MM.1S (cell line): ENCODE data around the gene NT5M.

Experiments used
- DNase-seq: peaks from one replicate; pipeline ENCODE4 v3.0.0-alpha.2; 2015
- H2AFZ ChIP-seq: fragments of 300-600 bp; sonication (generic); 2 replicates; pipeline ENCODE4 v1.6.0; 2016; ENCODE audit warnings: antibody characterized with exemption, low read length
- H3F3A ChIP-seq: fragments of 300-600 bp; sonication (generic); 2 replicates; pipeline ENCODE4 v1.6.1; 2016; ENCODE audit warnings: mild to moderate bottlenecking, antibody characterized with exemption, low read length, moderate library complexity, mixed read lengths; ENCODE audit not compliant: insufficient read depth
- H3K27ac ChIP-seq: fragments of 300-600 bp; sonication (generic); 2 replicates; pipeline ENCODE4 v1.5.1; 2016; ENCODE audit warnings: mild to moderate bottlenecking, low read length
- H3K27me3 ChIP-seq: fragments of 300-600 bp; sonication (generic); replicated peaks from 2 replicates; pipeline ENCODE4 v1.6.0; 2016; ENCODE audit warnings: low read length; ENCODE audit not compliant: insufficient read depth
- H3K36me3 ChIP-seq: fragments of 300-600 bp; sonication (generic); replicated peaks from 2 replicates; pipeline ENCODE4 v1.6.1; 2016; ENCODE audit warnings: mild to moderate bottlenecking, low read length, mixed read lengths; ENCODE audit not compliant: insufficient read depth
- H3K4me1 ChIP-seq: fragments of 300-600 bp; sonication (generic); 2 replicates; pipeline ENCODE4 v1.6.1; 2016; ENCODE audit warnings: low read length, mixed read lengths
- H3K4me2 ChIP-seq: fragments of 300-600 bp; sonication (generic); 2 replicates; pipeline ENCODE4 v1.6.0; 2016; ENCODE audit warnings: low read depth, low read length
- H3K4me3 ChIP-seq: fragments of 300-600 bp; sonication (generic); 2 replicates; pipeline ENCODE4 v1.5.1; 2016; ENCODE audit warnings: low read length, mixed read lengths
- H3K79me2 ChIP-seq: fragments of 300-600 bp; sonication (generic); 2 replicates; pipeline ENCODE4 v1.6.1; 2016; ENCODE audit warnings: mixed run types, low read length, mixed read lengths
- H3K9ac ChIP-seq: fragments of 300-600 bp; sonication (generic); 2 replicates; pipeline ENCODE4 v1.6.1; 2016; ENCODE audit warnings: low read length, mixed read lengths
- H3K9me2 ChIP-seq: fragments of 300-600 bp; sonication (generic); replicated peaks from 2 replicates; pipeline ENCODE4 v1.6.1; 2016; ENCODE audit warnings: mild to moderate bottlenecking, low read length, mixed read lengths; ENCODE audit not compliant: insufficient read depth
- H3K9me3 ChIP-seq: fragments of 300-600 bp; sonication (generic); replicated peaks from 2 replicates; pipeline ENCODE4 v1.6.1; 2016; ENCODE audit warnings: mild to moderate bottlenecking, low read length, mixed read lengths; ENCODE audit not compliant: insufficient read depth
- H4K20me1 ChIP-seq: fragments of 300-600 bp; sonication (generic); 2 replicates; pipeline ENCODE4 v1.6.1; 2016; ENCODE audit warnings: mild to moderate bottlenecking, low read length, moderate library complexity, mixed read lengths; ENCODE audit not compliant: insufficient read depth
- EZH2 ChIP-seq: fragments of 300-600 bp; sonication (generic); optimal IDR thresholded peaks from 2 replicates; pipeline ENCODE3; 2017; ENCODE audit warnings: low read depth, mild to moderate bottlenecking, antibody characterized with exemption, low read length, mixed read lengths
- EZH2phosphoT487 ChIP-seq: fragments of 300-600 bp; sonication (generic); IDR thresholded peaks from 2 replicates; pipeline ENCODE4 v1.6.1; 2018; ENCODE audit warnings: antibody characterized with exemption, low read length
- TF ChIP-seq, protein P1 (sequence below): fragments of 300-600 bp; sonication (generic); IDR thresholded peaks from 2 replicates; pipeline ENCODE4 v1.5.1; 2016; ENCODE audit warnings: antibody characterized with exemption, low read length, mixed read lengths

NT5M gene

DNA sequence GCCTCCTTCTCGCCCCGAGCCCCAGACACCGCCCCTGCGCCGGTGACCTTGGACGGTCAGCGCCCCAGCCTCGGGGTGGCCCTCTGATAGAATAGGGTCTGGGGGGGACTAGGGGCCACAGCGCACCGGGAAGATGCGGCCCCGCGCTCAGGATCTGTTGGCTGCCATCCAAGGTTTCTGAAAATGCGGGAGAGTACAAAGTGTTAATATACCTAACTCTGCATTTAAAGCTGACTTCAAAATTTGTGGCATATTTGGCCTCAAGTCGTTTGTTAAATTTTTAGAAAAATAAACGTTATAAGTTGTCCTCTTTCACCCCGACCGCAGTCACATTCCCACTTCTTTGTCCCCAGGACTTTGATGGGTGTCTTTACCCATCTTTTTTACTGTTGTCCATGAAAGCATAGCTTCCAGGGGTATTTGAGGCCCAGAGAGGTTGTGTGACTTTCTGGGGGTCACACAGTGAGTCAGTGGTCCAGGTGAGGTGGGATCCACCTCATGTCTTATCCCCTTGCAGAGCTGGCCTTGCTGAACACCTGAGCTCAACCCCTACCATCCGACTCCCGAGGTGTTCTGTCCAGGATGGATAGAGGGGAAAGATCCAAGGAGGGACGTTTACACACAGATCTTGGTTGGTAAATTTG lies 796 bp downstream of the NT5M start:
- no peaks in the 10 kb centered on the region for H3K9me2 ChIP-seq
- peaks cover 29% of the 10 kb centered on the region for H3K4me1 ChIP-seq
- TF ChIP-seq EZH2phosphoT487 (no peak), EZH2 (no peak)
- TF ChIP-seq, protein P1, sequence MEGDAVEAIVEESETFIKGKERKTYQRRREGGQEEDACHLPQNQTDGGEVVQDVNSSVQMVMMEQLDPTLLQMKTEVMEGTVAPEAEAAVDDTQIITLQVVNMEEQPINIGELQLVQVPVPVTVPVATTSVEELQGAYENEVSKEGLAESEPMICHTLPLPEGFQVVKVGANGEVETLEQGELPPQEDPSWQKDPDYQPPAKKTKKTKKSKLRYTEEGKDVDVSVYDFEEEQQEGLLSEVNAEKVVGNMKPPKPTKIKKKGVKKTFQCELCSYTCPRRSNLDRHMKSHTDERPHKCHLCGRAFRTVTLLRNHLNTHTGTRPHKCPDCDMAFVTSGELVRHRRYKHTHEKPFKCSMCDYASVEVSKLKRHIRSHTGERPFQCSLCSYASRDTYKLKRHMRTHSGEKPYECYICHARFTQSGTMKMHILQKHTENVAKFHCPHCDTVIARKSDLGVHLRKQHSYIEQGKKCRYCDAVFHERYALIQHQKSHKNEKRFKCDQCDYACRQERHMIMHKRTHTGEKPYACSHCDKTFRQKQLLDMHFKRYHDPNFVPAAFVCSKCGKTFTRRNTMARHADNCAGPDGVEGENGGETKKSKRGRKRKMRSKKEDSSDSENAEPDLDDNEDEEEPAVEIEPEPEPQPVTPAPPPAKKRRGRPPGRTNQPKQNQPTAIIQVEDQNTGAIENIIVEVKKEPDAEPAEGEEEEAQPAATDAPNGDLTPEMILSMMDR, result no peak
- DNase-seq, result no peak
- peak overlapping the region; percentile 98 for H3K4me2 ChIP-seq
- no peaks in the 10 kb centered on the region for H3K27me3 ChIP-seq
- no peaks in the 10 kb centered on the region for H4K20me1 ChIP-seq
- peak overlapping the region; percentile 74 for H3K9ac ChIP-seq
- H3K4me3 ChIP-seq, result peak overlapping the region; percentile 72
- peak overlapping the region; percentile 84 for H3K27ac ChIP-seq
- H3F3A ChIP-seq, result peaks cover 34% of the 10 kb centered on the region
- no peaks in the 10 kb centered on the region for H3K9me3 ChIP-seq
- no peaks in the 10 kb centered on the region for H3K36me3 ChIP-seq
- H2AFZ ChIP-seq, result peak overlapping the region; percentile 62
- H3K79me2 ChIP-seq, result peaks cover 11% of the 10 kb centered on the region

DNA sequence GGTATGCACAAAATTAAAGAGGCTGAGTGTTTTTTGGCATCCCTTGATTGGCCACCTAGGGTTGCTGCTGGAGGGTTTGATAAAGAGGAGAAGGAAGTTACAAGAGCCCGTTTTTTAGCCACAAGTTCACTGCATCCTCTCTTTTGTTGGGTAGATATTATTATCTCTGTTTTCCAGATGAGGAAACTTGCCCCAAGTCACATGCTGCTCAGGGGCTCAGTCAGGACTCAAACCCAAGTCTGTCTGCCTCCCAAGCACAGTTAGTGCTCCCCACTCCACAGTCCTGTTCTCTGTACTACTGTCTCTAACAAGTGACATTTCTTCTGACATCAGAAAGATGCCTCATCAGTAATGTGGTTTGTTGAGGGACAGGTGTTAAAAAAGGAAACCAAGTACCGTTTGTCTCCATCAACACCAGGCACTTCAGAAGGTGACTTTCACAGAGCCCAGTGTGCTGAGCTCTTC lies 1.4 kb downstream of the NT5M start:
- H3K4me3 ChIP-seq, result peak overlapping the region; percentile 72
- H3K27ac ChIP-seq, result peak overlapping the region; percentile 84
- no peak for TF ChIP-seq EZH2
- TF ChIP-seq, protein P1, result no peak
- TF ChIP-seq EZH2phosphoT487, result no peak
- no peaks in the 10 kb centered on the region for H3K9me3 ChIP-seq
- peak overlapping the region; percentile 62; the same call in 1 of the 2 replicates for H2AFZ ChIP-seq
- H3K36me3 ChIP-seq, result no peaks in the 10 kb centered on the region
- peak overlapping the region; percentile 98 for H3K4me2 ChIP-seq
- peak overlapping the region; percentile 74 for H3K9ac ChIP-seq
- peaks cover 11% of the 10 kb centered on the region for H3K79me2 ChIP-seq
- peaks cover 29% of the 10 kb centered on the region for H3K4me1 ChIP-seq
- no peaks in the 10 kb centered on the region for H3K27me3 ChIP-seq
- peak; percentile 85 for DNase-seq
- peaks cover 34% of the 10 kb centered on the region for H3F3A ChIP-seq
- H3K9me2 ChIP-seq, result no peaks in the 10 kb centered on the region
- H4K20me1 ChIP-seq, result no peaks in the 10 kb centered on the region

DNA sequence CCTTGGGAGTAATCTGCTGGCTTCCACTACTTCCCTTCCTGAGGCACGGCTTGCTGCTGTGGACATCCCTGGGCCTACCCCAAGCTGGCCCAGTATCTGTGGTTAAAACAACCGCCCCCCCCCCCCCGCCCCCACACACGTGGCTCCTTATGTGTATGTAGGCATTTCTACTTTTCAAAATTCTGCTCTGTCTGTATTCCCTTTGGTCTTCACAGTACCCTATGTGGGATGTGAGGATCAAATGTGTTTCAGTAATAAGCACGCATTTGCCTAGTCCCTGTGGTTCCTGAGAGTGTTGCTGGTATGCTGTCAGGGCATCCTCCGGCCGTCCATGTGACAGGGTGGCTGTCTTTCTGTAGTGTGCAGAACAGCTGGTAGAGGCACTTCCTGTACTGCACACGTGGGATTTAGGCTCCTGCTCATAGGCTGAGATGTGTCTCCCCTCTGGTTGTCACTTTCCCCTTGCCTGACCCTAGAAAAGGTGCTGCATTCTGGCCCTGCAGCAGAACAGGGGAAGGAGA lies 2.2 kb downstream of the NT5M start:
- peak; percentile 92 for DNase-seq
- Histone ChIP-seq H3K4me2 (peak overlapping the region; percentile 98), H3K27ac (peak overlapping the region; percentile 84), H3K9me3 (no peaks in the 10 kb centered on the region), H3K9ac (peak overlapping the region; percentile 74), H3F3A (peaks cover 34% of the 10 kb centered on the region), H3K79me2 (peaks cover 11% of the 10 kb centered on the region), H3K4me3 (peak overlapping the region; percentile 72; the same call in 1 of the 2 replicates), H3K4me1 (peaks cover 26% of the 10 kb centered on the region), H3K9me2 (no peaks in the 10 kb centered on the region), H3K27me3 (no peaks in the 10 kb centered on the region), H3K36me3 (no peaks in the 10 kb centered on the region), H4K20me1 (no peaks in the 10 kb centered on the region), H2AFZ (peak overlapping the region; percentile 49)
- TF ChIP-seq, protein P1, result no peak
- TF ChIP-seq EZH2 (no peak), EZH2phosphoT487 (no peak)
